IMR-90 (cell line): ENCODE measurements around the gene MAB21L2.

Experiments used
- CTCF ChIP-seq: conservative IDR thresholded peaks from 2 replicates; pipeline ENCODE4 v1.5.1; 2012; ENCODE audit warnings: mild to moderate bottlenecking, low read depth, low read length, improper control_type of control experiment
- POLR2A ChIP-seq: IDR thresholded peaks from 2 replicates; pipeline ENCODE4 v1.6.1; 2012; ENCODE audit warnings: mild to moderate bottlenecking, low read depth, low read length

GRCh38 chr4:150584111-150584915 is 2.4 kb downstream of the MAB21L2 start:
- TF ChIP-seq CTCF (no peak), POLR2A (no peak)
